Activated naive CD4-positive, alpha-beta T cell treated with Interleukin-2 at 50 U/mL for 16 hours (primary cell): ENCODE data around the gene LY86.

Experiments
- DNase-seq: peaks from one replicate; pipeline ENCODE4 v3.0.0-alpha.2; 2020

Gene LY86

DNA sequence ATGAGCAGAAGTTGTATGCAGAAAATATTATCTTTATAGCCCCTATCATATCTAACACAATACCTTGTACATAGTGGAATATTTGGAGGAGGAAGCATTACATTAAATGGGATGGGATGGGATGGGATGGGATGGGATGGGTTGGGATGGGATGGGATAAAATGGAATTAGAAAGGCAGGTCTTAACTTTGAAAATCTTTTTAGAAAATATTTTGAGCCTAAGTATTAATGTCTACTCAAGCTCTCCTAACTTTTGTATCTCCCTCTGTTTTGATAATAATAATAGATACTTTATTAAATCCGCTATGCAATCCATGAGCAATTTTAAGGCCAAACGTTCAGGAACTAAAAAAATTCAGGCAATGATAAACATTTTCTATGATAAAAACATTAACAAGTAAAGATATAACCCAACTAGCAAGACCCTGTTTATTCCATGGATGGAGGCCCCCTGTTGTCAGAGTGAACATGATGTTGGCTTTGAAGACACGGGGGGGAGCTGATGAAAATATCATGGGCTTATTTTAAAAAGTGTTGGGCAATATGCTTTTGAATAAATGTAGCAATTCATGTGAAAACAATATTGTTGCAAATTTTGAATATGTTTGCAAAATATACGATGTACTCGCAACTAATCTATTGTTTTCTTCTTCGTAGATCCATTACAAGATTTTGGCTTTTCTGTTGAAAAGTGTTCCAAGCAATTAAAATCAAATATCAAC is 35.9 kb downstream of the LY86 start:
- DNase-seq = no peak

GRCh38 chr6:6626187-6626586 is 37.7 kb downstream of the LY86 start:
- no peak for DNase-seq

DNA sequence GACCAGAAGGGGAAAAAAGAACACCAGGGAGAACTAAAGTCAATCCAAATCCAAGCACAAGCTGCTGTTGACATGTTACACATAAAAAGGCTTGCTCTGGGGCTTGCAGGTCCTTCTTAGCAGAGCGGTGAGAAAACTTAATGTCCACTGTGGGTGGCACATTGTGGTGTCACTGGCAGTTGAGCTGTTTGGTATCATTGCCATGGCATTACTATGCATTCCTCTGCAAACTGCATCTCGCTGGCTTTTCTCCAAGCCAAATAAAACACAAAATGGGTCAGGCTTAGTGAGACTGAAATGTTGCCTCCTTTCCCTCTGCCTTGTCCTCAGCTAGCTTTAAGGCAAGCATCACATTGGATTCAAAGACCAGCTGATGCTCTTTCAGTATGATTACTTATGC is 40.9 kb downstream of the LY86 start:
- DNase-seq = no peak

- DNase-seq = no peak
Measured at GRCh38 chr6:6631053-6631452, 42.5 kb downstream of the LY86 start.

- DNase-seq = no peak
Measured at GRCh38 chr6:6631534-6632276, 43.2 kb downstream of the LY86 start.

GRCh38 chr6:6633898-6634734 is 45.6 kb downstream of the LY86 start:
- DNase-seq = no peak

DNA sequence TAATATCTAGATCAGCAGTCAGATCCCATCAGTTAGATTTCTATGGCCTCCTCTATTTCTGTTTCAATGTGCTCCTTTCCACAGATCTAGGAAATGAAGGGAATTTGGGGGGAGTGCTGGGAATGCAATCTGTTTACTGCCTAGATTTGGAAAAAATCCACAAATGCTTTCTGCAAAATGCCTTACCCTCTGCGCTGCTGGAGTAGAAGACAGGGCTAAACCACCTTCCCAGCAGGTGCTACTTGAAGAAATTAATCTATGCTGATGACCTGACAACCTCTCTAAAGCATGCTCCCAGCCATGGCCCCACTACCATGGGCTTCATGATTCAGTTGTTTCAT is 46.2 kb downstream of the LY86 start:
- no peak for DNase-seq

DNA sequence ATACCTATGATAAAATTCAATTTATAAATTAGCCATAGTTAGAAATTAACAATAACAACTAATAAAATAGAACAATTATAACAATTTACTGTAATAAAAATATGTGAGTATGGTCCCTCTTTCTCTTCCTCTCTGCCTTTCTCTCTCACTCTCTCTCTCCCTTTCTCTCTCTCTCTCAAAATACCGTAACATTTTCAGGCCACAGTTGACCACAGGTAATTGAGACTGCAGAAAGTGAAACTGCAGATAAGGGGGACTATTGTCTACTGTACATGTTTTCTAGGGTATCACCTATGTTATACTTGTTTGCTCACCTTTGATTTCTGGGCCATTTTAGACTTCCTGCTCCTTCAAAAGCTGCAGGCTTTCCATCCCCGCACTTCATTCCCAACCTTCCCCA is 46.8 kb downstream of the LY86 start:
- no peak for DNase-seq

GRCh38 chr6:6635869-6636268 is 47.3 kb downstream of the LY86 start:
- no peak for DNase-seq

DNA sequence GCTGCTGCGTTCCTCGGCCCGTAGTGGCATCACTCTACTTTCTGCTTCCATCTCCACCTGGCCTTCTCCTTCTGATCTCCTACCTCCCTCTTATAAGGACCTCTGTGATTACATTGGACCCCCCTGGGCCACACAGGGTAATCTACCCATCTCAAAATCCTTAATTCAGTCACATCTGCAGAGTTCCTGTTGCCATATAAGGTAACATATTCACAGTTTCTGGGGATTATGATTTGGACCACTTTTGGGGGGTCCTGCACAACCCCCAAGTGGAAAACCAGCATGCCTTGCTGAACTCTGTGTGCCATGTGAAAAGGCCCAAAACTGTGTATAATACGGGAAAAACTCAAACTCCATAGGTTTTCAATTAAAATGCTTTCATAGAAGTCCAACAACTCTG is 51.1 kb downstream of the LY86 start:
- no peak for DNase-seq

- DNase-seq = no peak
Measured at GRCh38 chr6:6640926-6641325, 52.4 kb downstream of the LY86 start.

DNA sequence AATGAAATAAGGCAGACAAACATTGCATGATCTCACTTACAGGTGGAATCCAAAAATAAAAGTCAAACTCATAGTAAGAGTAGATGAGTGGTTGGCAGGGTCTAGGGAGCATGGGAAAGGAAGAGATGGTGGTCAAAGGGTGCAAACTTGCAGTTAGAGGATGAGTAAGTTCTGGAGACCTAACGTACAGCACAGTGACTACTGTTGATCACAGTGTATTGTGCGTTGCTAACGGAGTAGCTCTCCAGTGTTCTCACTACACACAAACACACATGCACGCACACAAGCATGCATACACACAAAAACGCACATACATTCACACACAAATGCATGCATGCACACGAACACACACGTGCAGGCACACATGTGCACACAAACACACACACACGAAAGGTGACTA is 54.9 kb downstream of the LY86 start:
- no peak for DNase-seq

GRCh38 chr6:6645261-6645917 is 56.9 kb downstream of the LY86 start:
- DNase-seq = no peak

- no peak for DNase-seq
Measured at GRCh38 chr6:6646384-6646783, 57.9 kb downstream of the LY86 start.

- no peak for DNase-seq
Measured at GRCh38 chr6:6646859-6647258, 58.3 kb downstream of the LY86 start.

- DNase-seq = no peak
Measured at GRCh38 chr6:6648692-6649343, 60.3 kb downstream of the LY86 start.

- DNase-seq = no peak
Measured at GRCh38 chr6:6649824-6650349, 61.4 kb downstream of the LY86 start.

GRCh38 chr6:6650839-6651238 is 62.3 kb downstream of the LY86 start:
- no peak for DNase-seq

DNA sequence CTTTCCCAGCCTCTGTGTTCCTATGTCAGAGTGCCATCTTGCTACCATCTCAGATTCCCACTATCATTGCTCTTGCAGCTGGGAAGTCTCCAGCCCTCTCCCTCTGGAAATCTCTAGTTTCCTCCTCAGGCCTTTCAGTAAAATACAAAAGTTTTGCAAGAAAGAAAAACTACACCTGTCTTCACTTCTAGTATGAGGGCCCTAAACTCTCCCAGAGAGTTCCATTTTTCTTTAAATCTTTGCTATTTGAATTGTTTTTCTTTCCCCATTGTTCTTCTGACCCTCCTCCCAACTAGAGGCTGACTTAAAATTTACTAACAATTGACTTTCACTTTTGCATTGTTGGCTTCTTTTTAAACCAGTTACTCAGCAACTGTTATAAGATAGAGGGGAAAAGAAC is 62.8 kb downstream of the LY86 start:
- DNase-seq = no peak

GRCh38 chr6:6652932-6653331 is 64.4 kb downstream of the LY86 start:
- DNase-seq = no peak

DNA sequence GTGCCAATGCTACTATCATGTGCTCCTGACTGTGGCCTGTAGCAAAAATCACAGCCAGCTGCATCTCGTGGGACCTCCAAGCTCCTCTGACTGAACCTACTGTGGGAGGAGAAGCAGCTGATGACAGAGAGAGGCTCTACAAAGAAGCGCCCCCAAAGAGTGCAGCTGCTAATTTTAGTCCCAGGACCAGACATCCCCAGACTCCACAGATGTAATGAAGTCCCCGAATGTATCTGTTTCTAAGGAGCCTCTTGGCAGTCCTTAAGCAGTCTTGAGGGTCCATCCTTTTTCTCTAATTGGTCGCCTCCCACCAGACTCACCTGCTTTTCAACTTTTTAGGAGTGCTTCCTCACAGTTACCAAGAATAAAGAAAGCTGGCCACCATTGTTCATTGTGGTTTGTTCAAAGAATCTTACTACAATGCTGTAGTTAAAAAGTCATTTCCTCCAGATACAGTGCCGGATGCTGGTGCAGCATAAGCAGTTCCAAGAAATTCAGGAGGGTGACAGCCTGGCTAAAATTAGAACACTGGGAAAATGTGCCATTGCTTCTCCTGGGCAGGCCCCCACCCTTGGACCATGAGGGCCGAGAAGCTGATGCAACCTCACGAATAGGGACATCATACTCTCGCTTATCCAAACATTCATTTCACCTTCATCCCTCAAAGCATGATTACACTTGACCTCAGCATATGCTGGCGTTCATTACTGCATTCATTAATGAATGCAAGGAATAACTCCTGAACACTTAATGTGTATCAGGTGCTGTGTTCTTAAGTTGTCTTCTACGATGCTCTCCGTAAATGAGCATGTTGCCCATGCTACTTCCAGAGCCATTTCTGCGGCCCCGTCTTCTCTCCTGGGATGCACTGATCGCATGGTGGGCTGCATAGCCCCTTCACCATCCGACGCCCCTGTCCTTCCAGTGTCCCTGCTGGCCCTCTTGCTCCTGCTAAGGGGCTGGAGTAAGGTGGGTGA is 66.4 kb downstream of the LY86 start:
- DNase-seq = peak; percentile 23
